K562 (cell line): ENCODE measurements around the gene NR1D1. TPM values are rescaled to one million over a fixed set of nuclear protein-coding genes. Genes with fewer than 3 reads are reported as not detected.

Experiments used
- BRCA1 ChIP-seq, 2 experiments: fragments of 450-650 bp in 1 of 2; sonication (generic) in 1 of 2; formaldehyde crosslinking in 1 of 2; IDR thresholded peaks; 2 replicates each; pipeline versions ENCODE4 v1.5.0 to v1.6.1; 2017 to 2020; ENCODE audit warnings: mild to moderate bottlenecking in 1 of 2, missing genetic modification reagents in 1 of 2
- CBFB ChIP-seq: sonication (generic); formaldehyde crosslinking; IDR thresholded peaks from 2 replicates; pipeline ENCODE4 v1.4.0; 2020; ENCODE audit warnings: mild to moderate bottlenecking, missing genetic modification reagents
- CBX3 ChIP-seq, 2 experiments: IDR thresholded peaks; 1 replicate in 1 of 2; 2 replicates in 1 of 2; pipeline ENCODE4 v1.6.1; 2012; ENCODE audit warnings: inconsistent platforms in 2 of 2, low read length in 2 of 2, borderline replicate concordance in 1 of 2, control low read depth in 1 of 2
- CREB5 ChIP-seq: fragments of 250-450 bp; sonication (Bioruptor Pico); IDR thresholded peaks from 2 replicates; pipeline ENCODE4 v1.5.0; 2020; ENCODE audit warnings: mild to moderate bottlenecking
- CXXC5 ChIP-seq: fragments of 250-450 bp; sonication (Bioruptor Pico); IDR thresholded peaks from 2 replicates; pipeline ENCODE4 v1.8.0; 2022; ENCODE audit warnings: inconsistent platforms, mild to moderate bottlenecking, moderate library complexity
- HMGN3 ChIP-seq: IDR thresholded peaks from 2 replicates; pipeline ENCODE4 v1.6.1; 2011; ENCODE audit warnings: borderline replicate concordance, low read depth, mild to moderate bottlenecking, mixed read lengths, low read length; ENCODE audit not compliant: insufficient read length; ENCODE audit errors: extremely low read depth
- JUNB ChIP-seq: fragments of 450-650 bp; formaldehyde crosslinking; conservative IDR thresholded peaks from 2 replicates; pipeline ENCODE4 v1.4.0; 2020; ENCODE audit warnings: mild to moderate bottlenecking
- MXI1 ChIP-seq: IDR thresholded peaks from 2 replicates; pipeline ENCODE4 v1.6.1; 2011; ENCODE audit warnings: low read depth, mild to moderate bottlenecking, improper control_type of control experiment, low read length
- POLR2A ChIP-seq: fragments of 450-650 bp; conservative IDR thresholded peaks from 2 replicates; pipeline ENCODE4 v1.6.1; 2016
- RAD51 ChIP-seq: fragments of 450-650 bp; IDR thresholded peaks from 2 replicates; pipeline ENCODE4 v1.7.1; 2016; ENCODE audit warnings: low read depth, mild to moderate bottlenecking, borderline replicate concordance
- RHOXF2B ChIP-seq: fragments of 250-450 bp; sonication (Bioruptor Pico); conservative IDR thresholded peaks from 2 replicates; pipeline ENCODE4 v1.5.1; 2021
- SAP30 ChIP-seq: fragments of 200-600 bp; sonication (generic); IDR thresholded peaks from 2 replicates; pipeline ENCODE4 v1.6.1; 2012; ENCODE audit warnings: borderline replicate concordance, low read depth, mild to moderate bottlenecking, moderate library complexity, low read length, control low read depth, inconsistent platforms; ENCODE audit not compliant: insufficient read depth, poor library complexity, severe bottlenecking
- SNIP1 ChIP-seq: fragments of 450-650 bp; IDR thresholded peaks from 2 replicates; pipeline ENCODE4 v1.7.1; 2017; ENCODE audit warnings: low read depth, mild to moderate bottlenecking
- ZHX1 ChIP-seq: fragments of 150-350 bp; conservative IDR thresholded peaks from 2 replicates; pipeline ENCODE4 v1.6.1; 2014; ENCODE audit warnings: low read length
- ZNF263 ChIP-seq: sonication (generic); formaldehyde crosslinking; IDR thresholded peaks from 2 replicates; pipeline ENCODE4 v1.8.0; 2022; ENCODE audit warnings: mild to moderate bottlenecking, missing genetic modification reagents, borderline replicate concordance
- ZNF395 ChIP-seq: fragments of 200-800 bp; sonication (Bioruptor generic); IDR thresholded peaks from 2 replicates; pipeline ENCODE4 v1.6.1; 2017; ENCODE audit warnings: missing genetic modification characterization, missing compliant biosample characterization
- ZSCAN32 ChIP-seq: fragments of 450-650 bp; formaldehyde crosslinking; IDR thresholded peaks from 2 replicates; pipeline ENCODE4 v1.4.0; 2020; ENCODE audit warnings: mild to moderate bottlenecking, moderate library complexity
- polyA plus RNA-seq, 8 experiments: library from polyadenylated mRNA; depleted of rRNA in 4 of 8; stranded (reverse) in 5 of 8; unstranded in 3 of 8; fragments of >200 nt; fragmentation: Nextera tagmentation in 2 of 8; fragmentation: Illumina TruSeq in 1 of 8; extraction: Ambion mirVana in 2 of 8; extraction: Trizol in 1 of 8; gene quantifications; 2 replicates each; pipeline versions ENCODE4 v1.2.1 to v1.2.3, GENCODE V29; 2011 to 2014; ENCODE audit warnings: inconsistent platforms in 1 of 8, missing spikeins in 1 of 8
- total RNA-seq, 7 experiments: library from RNA; depleted of rRNA in 6 of 7; stranded (reverse); fragments of >200 nt in 6 of 7; fragmentation: Illumina TruSeq in 2 of 7; extraction: Trizol in 2 of 7; gene quantifications; 2 replicates each; pipeline versions ENCODE4 v1.2.1 to v1.2.3, GENCODE V29; 2011 to 2021; ENCODE audit warnings: low replicate concordance in 1 of 7
- TF ChIP-seq, protein P1 (sequence below): sonication (generic); formaldehyde crosslinking; IDR thresholded peaks from 2 replicates; pipeline ENCODE4 v1.8.1; 2023; ENCODE audit warnings: mild to moderate bottlenecking, missing genetic modification reagents

The NR1D1 gene
- total and polyA plus RNA-seq, 9 of the 15 experiments (the other 6 are each of a cell fraction or from before 2014, with no cell fraction given) = 0.25 to 7.7 (median 0.65) TPM

DNA sequence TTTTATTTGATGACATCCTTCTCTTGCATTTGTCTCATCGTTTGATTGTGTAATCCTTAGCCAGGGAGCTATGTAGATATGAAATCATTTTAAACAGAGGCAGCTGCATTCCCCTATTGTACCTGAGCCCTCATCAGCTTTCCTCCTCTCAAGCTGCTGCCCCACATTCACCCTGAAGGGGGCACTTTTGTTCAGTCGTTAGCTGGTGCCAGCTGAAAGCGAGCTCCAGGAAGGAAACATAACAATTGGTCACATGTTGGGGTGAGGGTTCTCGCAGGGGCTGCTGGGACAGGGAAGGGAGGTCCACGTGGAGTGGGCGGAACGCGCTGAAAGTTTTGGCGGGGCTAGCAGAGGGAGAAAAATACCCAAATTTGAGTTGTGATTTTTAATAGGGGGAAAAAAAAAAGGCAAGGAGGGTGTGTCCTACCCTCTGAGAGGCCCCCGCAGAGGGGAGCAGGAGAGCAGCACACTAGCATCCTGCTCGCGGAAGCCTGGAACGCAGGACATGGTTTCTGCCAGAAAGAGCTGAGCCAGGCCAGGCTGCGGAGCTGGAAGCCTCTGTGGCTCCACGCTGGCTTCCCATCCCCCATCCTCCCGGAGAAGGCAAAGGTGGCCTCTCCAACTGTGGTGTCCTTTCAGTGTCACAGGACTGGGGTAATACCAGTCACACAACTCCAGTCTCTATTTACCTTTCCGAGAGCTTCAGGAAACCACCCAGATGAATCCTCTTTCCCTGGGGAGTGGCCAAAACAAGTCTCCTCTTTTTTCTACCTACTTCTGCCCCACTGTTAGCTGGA lies 12.9 kb upstream of the NR1D1 start (continued):
- no peak for TF ChIP-seq HMGN3
- no peak for TF ChIP-seq ZHX1
- no peak for TF ChIP-seq CREB5 (CRISPR knock-in tag)
- no peak for TF ChIP-seq SNIP1
- peak; percentile 62; the same call in 1 of the 2 replicates for TF ChIP-seq ZNF395
- TF ChIP-seq JUNB (CRISPR knock-in tag) = no peak
- peak; percentile 67 for TF ChIP-seq SAP30
- no peak for TF ChIP-seq CBX3 (IDR thresholded peaks at IDR 0.05; ENCODE audit: borderline replicate concordance in 1 of 2, low read length in 2 of 2)
- TF ChIP-seq MXI1 = peak; percentile 93
- TF ChIP-seq CBFB (CRISPR knock-in tag) = no peak
- TF ChIP-seq RAD51 = peak; percentile 93
- TF ChIP-seq ZSCAN32 (CRISPR knock-in tag) = no peak
- TF ChIP-seq ZNF263 (CRISPR knock-in tag) = no peak
- no peak for TF ChIP-seq RHOXF2B
- no peak for TF ChIP-seq BRCA1 (IDR thresholded peaks at IDR 0.05)
- TF ChIP-seq BRCA1 (CRISPR knock-in tag; IDR thresholded peaks at IDR 0.05) = no peak
- peak; percentile 73 for TF ChIP-seq POLR2A
- peak; percentile 71 for TF ChIP-seq CXXC5
- TF ChIP-seq, protein P1, sequence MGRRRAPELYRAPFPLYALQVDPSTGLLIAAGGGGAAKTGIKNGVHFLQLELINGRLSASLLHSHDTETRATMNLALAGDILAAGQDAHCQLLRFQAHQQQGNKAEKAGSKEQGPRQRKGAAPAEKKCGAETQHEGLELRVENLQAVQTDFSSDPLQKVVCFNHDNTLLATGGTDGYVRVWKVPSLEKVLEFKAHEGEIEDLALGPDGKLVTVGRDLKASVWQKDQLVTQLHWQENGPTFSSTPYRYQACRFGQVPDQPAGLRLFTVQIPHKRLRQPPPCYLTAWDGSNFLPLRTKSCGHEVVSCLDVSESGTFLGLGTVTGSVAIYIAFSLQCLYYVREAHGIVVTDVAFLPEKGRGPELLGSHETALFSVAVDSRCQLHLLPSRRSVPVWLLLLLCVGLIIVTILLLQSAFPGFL (CRISPR knock-in tag) = no peak
